Fibroblast of skin of right quadriceps (primary cell): ENCODE measurements around the gene HOXC9.

Source experiments
- DNase-seq: peaks from one replicate; pipeline ENCODE4 v3.0.0-alpha.2; 2013

HOXC9 gene

GRCh38 chr12:54015018-54015931, 15.3 kb downstream of the HOXC9 start:
- DNase-seq = no peak

- no peak for DNase-seq
These were observed 16.1 kb downstream of the HOXC9 start for GRCh38 chr12:54016051-54016450.

- DNase-seq = peak; percentile 97
These were observed 16.6 kb downstream of the HOXC9 start for GRCh38 chr12:54016478-54016964.

- DNase-seq = no peak
These were observed 17.2 kb downstream of the HOXC9 start for GRCh38 chr12:54017027-54017788.

GRCh38 chr12:54017878-54018467, 18.0 kb downstream of the HOXC9 start:
- peak; percentile 99 for DNase-seq

- peak; percentile 86 for DNase-seq
These were observed 18.6 kb downstream of the HOXC9 start for GRCh38 chr12:54018468-54018984.

GRCh38 chr12:54019091-54019811, 19.3 kb downstream of the HOXC9 start:
- DNase-seq = peak; percentile 86

- no peak for DNase-seq
These were observed 20.1 kb downstream of the HOXC9 start for GRCh38 chr12:54019924-54020590.

GRCh38 chr12:54020591-54021405, 20.8 kb downstream of the HOXC9 start:
- no peak for DNase-seq

GRCh38 chr12:54021432-54022013, 21.6 kb downstream of the HOXC9 start:
- peak; percentile 48 for DNase-seq

- peak; percentile 14 for DNase-seq
These were observed 23.3 kb downstream of the HOXC9 start for GRCh38 chr12:54022960-54023884.

GRCh38 chr12:54024127-54024526, 24.2 kb downstream of the HOXC9 start:
- DNase-seq = peak; percentile 46

GRCh38 chr12:54024581-54025305, 24.8 kb downstream of the HOXC9 start:
- peak; percentile 11 for DNase-seq

GRCh38 chr12:54025499-54026405, 25.8 kb downstream of the HOXC9 start:
- peak; percentile 48 for DNase-seq

- peak; percentile 51 for DNase-seq
These were observed 26.9 kb downstream of the HOXC9 start for GRCh38 chr12:54026640-54027441.

GRCh38 chr12:54027442-54027786, 27.5 kb downstream of the HOXC9 start:
- peak; percentile 12 for DNase-seq
